HG03342 (cell line): ENCODE results near the gene SKA2.
"Not testable (repeated sequence)": the region's sequence is repeated elsewhere in the genome, so short reads cannot be mapped to it uniquely, and the experiment has no call there.

Experiments used
- ATAC-seq: cut with Tn5 transposase; IDR thresholded peaks from one replicate; pipeline ENCODE4 v1.9.1; 2021; ENCODE audit warnings: mild to moderate bottlenecking, moderate library complexity; ENCODE audit not compliant: unreplicated experiment

Gene SKA2

DNA sequence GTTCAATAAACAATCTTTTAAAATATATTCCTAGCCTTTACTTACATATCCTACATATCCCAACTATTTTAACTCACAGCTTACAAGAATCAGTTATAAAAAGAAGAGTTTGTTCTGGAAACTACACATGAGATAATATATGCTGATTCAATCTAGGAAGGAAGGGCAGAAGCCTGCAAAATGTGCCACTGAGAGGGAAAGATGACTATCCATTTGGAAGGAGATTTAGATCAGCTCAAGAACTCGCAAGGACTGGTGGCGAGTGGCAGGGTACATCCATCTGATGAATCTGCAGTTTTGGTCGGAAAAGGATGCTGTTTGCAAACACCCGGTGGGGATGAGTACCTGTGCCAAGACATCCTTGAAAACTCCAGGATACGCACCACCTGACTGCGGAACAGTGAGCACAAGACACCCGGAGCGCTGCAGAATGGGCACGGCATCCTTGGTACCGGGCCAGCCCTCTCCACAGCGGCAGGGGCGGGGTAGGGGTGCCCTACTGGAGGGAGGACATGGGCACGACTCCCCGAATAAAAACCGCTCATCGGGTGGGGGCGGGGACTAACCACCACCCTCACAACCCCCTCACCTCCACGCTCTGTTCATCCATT, 49.0 kb downstream of the SKA2 start:
- peak; percentile 13 for ATAC-seq

DNA sequence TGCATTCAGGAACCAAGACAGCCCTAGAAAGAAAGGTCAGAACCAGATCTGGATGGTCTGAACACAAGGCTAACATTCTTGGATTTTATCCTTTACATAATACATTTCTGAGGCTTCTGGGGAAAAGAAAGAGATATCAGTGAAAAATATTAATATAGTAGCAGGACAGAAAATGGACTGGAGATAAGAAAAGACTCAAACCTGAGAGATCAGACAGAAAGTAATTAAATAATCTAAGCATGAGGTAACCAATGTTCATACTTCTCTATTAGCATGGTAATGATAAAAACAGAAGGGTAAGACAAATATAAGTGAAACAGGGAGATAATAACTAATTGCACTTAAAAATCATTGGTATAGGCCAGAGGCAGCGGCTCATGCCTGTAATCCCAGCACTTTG, 53.8 kb downstream of the SKA2 start:
- no peak for ATAC-seq

DNA sequence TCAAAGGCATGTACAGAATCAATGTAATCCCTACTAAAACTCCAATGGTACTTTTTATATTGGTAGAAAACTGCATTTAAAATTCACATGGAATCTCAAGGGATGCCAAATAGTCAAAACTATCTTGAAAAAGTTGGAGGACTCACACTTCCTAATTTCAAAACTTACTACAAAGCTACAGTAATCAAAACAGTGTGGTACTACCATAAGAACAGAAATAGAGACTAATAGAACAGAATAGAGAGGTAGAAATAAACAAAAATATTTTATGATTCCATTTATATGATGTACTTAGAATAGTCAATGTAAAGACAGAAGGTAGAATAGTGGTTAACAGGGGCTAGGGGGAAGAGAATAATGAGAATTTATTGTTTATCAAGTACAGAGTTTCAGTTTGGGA, 57.1 kb downstream of the SKA2 start:
- no peak for ATAC-seq

DNA sequence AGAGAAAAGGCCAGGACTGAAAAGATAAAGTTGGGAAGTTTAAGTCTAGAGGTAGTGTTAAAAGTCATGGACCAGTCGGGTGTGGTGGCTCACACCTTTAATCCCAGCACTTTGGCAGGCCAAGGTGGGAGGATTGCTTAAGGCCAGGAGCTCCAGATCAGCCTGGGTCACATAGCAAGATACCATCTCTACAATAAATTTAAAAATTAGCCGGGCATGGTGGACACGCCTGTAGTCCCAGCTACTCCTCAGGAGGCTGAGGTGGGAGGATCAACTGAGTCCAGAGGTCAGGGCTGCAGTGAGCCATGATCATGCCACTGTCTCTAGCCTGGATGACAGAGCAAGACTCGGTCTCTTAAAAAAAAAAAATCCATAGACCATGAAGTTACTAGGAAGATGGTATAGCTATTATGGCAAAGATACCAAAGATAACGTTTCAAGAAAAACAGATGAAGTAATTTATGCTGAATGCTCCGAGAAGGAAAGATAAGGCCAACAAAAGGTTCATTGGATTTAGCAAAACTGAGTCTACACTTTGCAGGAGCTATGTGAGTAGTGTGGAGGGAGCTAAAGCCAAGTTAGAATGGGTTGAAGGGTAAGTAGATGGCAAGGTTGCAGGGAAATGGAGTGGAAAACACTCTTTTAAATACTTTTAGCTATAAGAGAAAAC, 60.0 kb downstream of the SKA2 start:
- no peak for ATAC-seq

DNA sequence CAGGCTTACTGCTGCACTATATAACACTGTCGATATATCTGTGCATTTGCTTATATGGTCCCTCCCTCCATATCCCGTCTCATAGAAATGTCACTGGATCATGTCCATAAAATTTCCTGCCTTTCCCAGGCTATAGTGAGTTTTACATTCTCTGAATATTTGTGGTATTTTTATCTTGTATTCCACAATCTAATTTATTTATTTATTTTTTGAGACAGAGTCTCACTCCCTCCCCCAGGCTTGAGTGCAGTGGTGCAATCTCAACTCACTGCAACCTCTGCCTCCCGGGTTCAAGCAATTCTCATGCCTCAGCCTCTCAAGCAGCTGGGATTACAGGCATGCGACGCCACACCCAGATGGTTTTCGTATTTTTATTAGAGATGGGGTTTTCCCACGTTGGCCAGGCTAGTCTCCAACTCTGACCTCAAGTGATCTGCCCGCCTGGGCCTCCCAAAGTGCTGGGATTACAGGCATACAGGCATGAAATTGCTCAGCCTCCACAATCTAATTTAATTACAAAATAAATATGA, 61.2 kb downstream of the SKA2 start:
- no peak for ATAC-seq

DNA sequence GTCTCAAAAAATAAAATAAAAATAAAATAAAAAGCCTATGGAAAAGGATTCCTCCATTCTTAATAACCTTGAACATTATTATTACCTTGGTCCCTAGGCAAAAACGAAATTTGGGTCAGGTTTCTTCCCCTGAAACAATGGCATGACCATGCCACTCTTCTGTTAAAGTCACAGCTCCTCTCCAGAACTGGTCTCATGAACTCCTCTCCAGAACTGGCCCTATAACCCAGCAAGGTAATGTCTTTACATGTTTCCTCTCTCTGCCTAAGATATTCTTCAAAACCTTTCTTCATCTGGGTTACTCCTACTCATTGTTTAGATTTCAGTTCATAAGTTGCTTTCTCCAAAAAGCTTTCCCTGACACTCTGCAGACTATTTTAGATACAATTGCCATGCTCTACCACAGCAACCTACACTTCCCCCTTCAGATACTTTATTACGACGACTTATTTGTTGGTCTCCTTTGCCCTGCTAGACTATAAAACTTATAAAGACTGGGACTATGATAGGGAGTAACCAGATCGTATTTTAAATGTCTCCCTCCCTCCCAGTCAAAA, 61.8 kb downstream of the SKA2 start:
- no peak for ATAC-seq

DNA sequence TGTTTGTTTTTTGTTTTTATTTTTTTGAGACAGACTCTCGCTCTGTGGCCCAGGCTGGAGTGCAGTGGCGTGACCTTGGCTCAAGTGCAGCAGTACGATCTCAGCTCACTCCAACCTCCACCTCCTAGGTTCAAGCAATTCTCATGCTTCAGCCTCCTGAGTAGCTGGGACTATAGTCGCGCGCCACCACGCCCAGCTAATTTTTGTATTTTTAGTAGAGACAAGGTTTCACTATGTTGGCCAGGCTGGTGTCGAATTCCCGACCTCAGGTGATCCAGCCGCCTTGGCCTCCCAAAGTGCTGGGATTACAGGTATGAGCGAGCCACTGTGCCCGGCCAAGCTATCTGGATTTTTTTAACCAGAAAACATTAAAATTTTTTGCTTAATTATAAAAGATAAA, 64.4 kb downstream of the SKA2 start:
- ATAC-seq, result not testable (repeated sequence)

DNA sequence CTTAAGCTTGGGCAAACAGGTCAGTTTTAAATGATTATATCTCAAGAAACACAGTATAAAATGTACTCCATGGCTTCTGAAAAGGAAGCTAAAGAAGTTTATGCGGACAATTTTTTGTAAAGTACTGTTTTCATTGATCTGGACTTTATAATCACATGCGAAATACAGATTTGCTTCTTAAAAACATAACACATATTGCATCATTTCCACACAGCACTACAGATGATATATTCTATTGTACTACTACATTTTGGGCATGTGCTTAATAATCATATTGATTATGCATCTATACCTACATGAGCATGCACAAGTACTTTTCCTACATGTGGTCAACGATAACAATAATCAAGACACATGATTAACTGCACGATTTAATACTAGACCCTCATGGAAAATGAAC, 70.8 kb downstream of the SKA2 start:
- ATAC-seq, result no peak

DNA sequence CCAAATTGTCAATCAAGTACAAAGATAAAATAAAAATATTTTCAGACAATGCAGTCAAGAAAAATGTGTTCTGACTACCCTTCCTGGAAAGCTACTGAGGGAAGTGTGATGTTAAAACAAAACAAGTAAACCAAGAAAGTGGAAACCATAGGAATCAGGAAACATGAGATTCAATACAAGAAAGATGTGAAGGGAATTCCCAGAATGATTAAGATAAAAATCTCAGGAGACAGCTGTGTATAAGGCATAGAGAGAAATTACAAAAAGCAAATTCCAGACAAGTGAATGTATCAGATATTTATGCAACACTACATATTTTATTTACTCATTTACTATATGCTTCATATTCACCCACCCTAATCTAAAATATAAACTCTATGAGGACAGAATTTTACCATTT, 80.5 kb downstream of the SKA2 start:
- ATAC-seq, result no peak

DNA sequence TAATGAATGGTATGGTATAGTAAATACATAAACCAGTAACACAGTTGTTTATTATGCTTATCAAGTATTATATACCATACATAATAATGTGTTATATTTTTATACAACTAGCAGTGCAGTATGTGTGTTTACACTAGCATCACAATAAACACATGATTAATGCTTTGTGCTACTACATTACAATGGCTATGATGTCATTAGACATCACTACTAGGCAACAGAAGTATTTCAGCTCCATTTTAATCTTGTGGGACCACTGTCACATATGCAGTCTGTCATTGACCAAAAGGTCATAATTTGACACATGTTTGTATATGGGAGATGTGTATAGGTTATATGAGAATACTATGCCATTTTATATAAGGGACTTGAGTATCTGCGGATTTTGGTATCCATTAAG, 81.0 kb downstream of the SKA2 start:
- ATAC-seq, result no peak

DNA sequence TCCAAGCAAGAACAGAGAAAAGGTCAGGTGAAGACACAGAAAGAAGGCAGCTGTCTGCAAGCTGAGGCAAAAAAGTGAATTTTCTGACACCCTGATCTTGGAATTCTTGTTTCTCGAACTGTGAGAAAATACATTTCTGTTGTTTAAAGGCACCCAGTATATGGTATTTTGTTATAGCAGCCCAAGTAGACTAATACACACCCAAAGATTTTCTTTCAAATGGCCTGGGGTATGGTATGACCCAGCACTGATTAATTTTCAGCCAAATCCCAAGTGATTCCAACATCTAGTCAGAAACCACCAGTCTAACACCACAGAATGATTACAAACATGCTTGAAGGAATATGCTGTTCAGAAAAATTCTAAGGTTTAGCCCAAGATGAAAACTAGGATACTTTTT, 85.1 kb downstream of the SKA2 start:
- ATAC-seq, result no peak

DNA sequence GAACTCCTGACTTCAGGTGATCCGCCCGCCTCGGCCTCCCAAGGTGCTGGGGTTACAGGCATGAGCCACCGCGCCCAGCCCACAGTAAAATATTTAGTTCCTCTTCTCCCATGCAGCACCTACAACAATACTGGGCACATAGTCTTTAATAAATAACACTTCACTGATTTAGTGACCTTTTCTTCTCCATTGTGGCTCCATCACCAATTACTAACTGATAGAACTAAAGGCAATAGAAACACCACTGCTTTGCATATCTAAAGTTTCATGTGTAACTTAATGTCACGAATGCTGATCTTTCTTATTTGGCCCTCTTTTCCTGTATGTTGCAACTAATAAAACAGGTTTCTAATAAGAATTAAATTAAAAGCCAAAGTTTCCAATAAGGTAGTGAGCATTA, 87.2 kb downstream of the SKA2 start:
- ATAC-seq, result no peak

DNA sequence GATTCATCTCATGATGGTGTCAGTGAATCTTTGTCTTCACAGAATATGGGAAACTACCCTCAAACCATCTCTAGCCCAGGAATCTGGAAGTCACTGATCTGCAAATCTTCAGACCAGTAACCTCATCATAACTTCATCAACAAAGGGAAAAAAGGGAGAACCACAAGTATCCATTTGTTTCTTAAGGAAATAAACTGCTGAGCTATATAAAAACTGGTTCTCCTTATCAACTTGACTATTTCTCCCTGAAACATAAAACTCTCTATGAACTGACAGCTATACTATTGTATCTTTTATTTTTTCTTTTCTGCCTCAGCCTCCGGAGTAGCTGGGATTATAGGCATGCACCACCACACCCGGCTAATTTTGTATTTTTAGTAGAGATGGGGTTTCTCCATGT, 87.6 kb downstream of the SKA2 start:
- no peak for ATAC-seq

DNA sequence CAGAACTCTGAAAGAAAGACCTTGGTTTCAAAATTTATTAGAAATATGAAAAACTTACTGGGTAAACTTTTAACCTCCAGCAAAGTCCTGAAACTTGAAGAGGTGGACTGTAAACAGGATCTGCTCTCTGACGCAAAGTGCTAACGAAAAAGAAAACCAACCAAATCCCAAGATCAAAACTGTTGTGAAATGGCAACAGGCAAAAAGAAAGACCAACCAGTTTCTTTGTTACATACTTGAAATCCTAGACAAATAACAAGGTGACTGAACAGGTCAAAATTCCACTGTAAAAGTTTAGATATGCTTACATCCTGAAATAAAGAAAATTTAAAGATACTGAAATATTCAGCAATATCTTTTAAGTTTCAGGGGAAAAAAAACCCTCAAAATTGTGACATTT, 92.5 kb downstream of the SKA2 start:
- ATAC-seq, result no peak
